H1 (cell line): ENCODE results near the gene HACD2. TPM values are rescaled to one million over a fixed set of nuclear protein-coding genes. Genes with fewer than 3 reads are reported as not detected.
A peak's percentile ranks its signal among the peaks of the same experiment; 100 is the strongest.

Experiments
- CTCF ChIA-PET: fragments of 300-600 bp; sonication (Branson Sonifier 250); formaldehyde crosslinking; loops from one replicate; lab custom pipeline; 2021; ENCODE audit not compliant: partially characterized antibody; lab: Charles Lee
- POLR2A ChIA-PET: fragments of 300-600 bp; sonication (Branson Sonifier 250); formaldehyde crosslinking; loops from one replicate; lab custom pipeline; 2021; ENCODE audit warnings: inconsistent platforms; ENCODE audit not compliant: partially characterized antibody; lab: Charles Lee
- DNase-seq, 2 experiments: peaks; one replicate each; pipeline versions ENCODE4 v3.0.0 to v3.0.0-alpha.2; 2010 to 2022; ENCODE audit warnings: low spot score in 2 of 2, low read depth in 1 of 2, mixed read lengths in 1 of 2
- FAIRE-seq: peaks from 2 replicates; lab custom pipeline; 2011; peaks lifted over from hg19 to GRCh38; lab: Jason Lieb, UNC
- H2AFZ ChIP-seq: 2 replicates; pipeline ENCODE4 v1.8.1; 2012; ENCODE audit warnings: low read length, inconsistent platforms
- H2AK5ac ChIP-seq: 2 replicates; pipeline ENCODE4 v1.6.1; 2013; ENCODE audit warnings: low read depth, low read length
- H2BK120ac ChIP-seq: replicated peaks from 2 replicates; pipeline ENCODE3; 2013; ENCODE audit warnings: low read depth, low read length, inconsistent platforms
- H2BK12ac ChIP-seq: 2 replicates; pipeline ENCODE4 v1.6.1; 2013; ENCODE audit warnings: low read depth, low read length
- H2BK15ac ChIP-seq: 2 replicates; pipeline ENCODE4 v1.6.1; 2013; ENCODE audit warnings: low read length
- H2BK20ac ChIP-seq: 2 replicates; pipeline ENCODE4 v1.6.1; 2013; ENCODE audit warnings: low read length
- H2BK5ac ChIP-seq: 2 replicates; pipeline ENCODE4 v1.6.1; 2013; ENCODE audit warnings: low read depth, low read length
- H3K14ac ChIP-seq: 2 replicates; pipeline ENCODE4 v1.6.1; 2013; ENCODE audit warnings: inconsistent platforms; ENCODE audit not compliant: insufficient read length
- H3K18ac ChIP-seq: 2 replicates; pipeline ENCODE4 v1.6.1; 2013; ENCODE audit warnings: low read length; ENCODE audit errors: extremely low read depth
- H3K23ac ChIP-seq: 2 replicates; pipeline ENCODE4 v1.6.1; 2013; ENCODE audit warnings: inconsistent platforms; ENCODE audit not compliant: insufficient read length
- H3K23me2 ChIP-seq: 2 replicates; pipeline ENCODE4 v1.6.1; 2013; ENCODE audit warnings: low read depth, low read length
- H3K27ac ChIP-seq: 2 replicates; pipeline ENCODE4 v1.6.1; 2011; ENCODE audit warnings: low read depth, low read length, inconsistent platforms
- H3K27me3 ChIP-seq, 4 experiments: replicated peaks in 1 of 4; 1 replicate in 1 of 4; 2 replicates in 3 of 4; pipeline versions ENCODE4 v1.6.1 to v1.8.1; 2011 to 2013; ENCODE audit warnings: low read length in 3 of 4, mild to moderate bottlenecking in 3 of 4, inconsistent platforms in 2 of 4, mixed read lengths in 2 of 4, moderate library complexity in 1 of 4; ENCODE audit not compliant: control insufficient read depth in 3 of 4, insufficient read depth in 3 of 4; ENCODE audit errors: extremely low read depth in 1 of 4
- H3K36me3 ChIP-seq, 4 experiments: 2 replicates each; pipeline versions ENCODE4 v1.6.1 to v1.8.1; 2011 to 2013; ENCODE audit warnings: mild to moderate bottlenecking in 4 of 4, low read length in 3 of 4, moderate library complexity in 2 of 4, control low read depth in 1 of 4, inconsistent platforms in 1 of 4; ENCODE audit not compliant: insufficient read depth in 4 of 4, control insufficient read depth in 2 of 4
- H3K4ac ChIP-seq: replicated peaks from 2 replicates; pipeline ENCODE3; 2013; ENCODE audit warnings: low read length, low read depth, mixed read lengths, inconsistent platforms; ENCODE audit not compliant: insufficient read length
- H3K4me1 ChIP-seq, 4 experiments: replicated peaks in 1 of 4; 1 replicate in 1 of 4; 2 replicates in 3 of 4; pipeline versions ENCODE4 v1.6.1 to v1.8.1; 2011 to 2013; ENCODE audit warnings: low read length in 3 of 4, inconsistent platforms in 2 of 4, mixed read lengths in 1 of 4; ENCODE audit not compliant: insufficient read depth in 4 of 4, control insufficient read depth in 3 of 4
- H3K4me2 ChIP-seq, 2 experiments: 2 replicates each; pipeline versions ENCODE4 v1.6.1 to v1.8.1; 2011 to 2013; ENCODE audit warnings: low read depth in 2 of 2, low read length in 2 of 2, control low read depth in 1 of 2, inconsistent platforms in 1 of 2, mild to moderate bottlenecking in 1 of 2; ENCODE audit not compliant: insufficient read depth in 1 of 2
- H3K4me3 ChIP-seq, 4 experiments: fragments of 200-600, 300-600 bp in 1 of 4; sonication (generic), shearing (Covaris generic), sonication (Bioruptor Twin) in 1 of 4; 2 replicates each; pipeline versions ENCODE4 v1.5.1 to v1.8.1; 2011 to 2016; ENCODE audit warnings: low read length in 4 of 4, low read depth in 3 of 4, control low read depth in 2 of 4, inconsistent platforms in 2 of 4, mild to moderate bottlenecking in 2 of 4, mixed read lengths in 1 of 4, moderate library complexity in 1 of 4; ENCODE audit not compliant: insufficient read depth in 2 of 4; ENCODE audit errors: extremely low read depth in 1 of 4
- H3K56ac ChIP-seq: replicated peaks from 2 replicates; pipeline ENCODE3; 2013; ENCODE audit warnings: low read depth, mild to moderate bottlenecking, mixed read lengths, low read length, inconsistent platforms; ENCODE audit not compliant: insufficient read length
- H3K79me1 ChIP-seq: 2 replicates; pipeline ENCODE4 v1.6.1; 2013; ENCODE audit warnings: low read depth, low read length, control low read depth
- H3K79me2 ChIP-seq, 2 experiments: 2 replicates each; pipeline versions ENCODE4 v1.6.1 to v1.8.1; 2012 to 2013; ENCODE audit warnings: low read length in 2 of 2, mild to moderate bottlenecking in 2 of 2, inconsistent platforms in 1 of 2; ENCODE audit not compliant: insufficient read depth in 2 of 2, control insufficient read depth in 1 of 2
- H3K9ac ChIP-seq, 4 experiments: replicated peaks in 1 of 4; 1 replicate in 1 of 4; 2 replicates in 3 of 4; pipeline versions ENCODE4 v1.6.1 to v1.8.1; 2011 to 2013; ENCODE audit warnings: low read depth in 3 of 4, low read length in 3 of 4, control low read depth in 2 of 4, mild to moderate bottlenecking in 2 of 4, moderate library complexity in 2 of 4, inconsistent platforms in 1 of 4; ENCODE audit errors: extremely low read depth in 1 of 4
- H3K9me3 ChIP-seq, 2 experiments: 2 replicates each; pipeline versions ENCODE4 v1.6.1 to v1.8.1; 2012 to 2013; ENCODE audit warnings: mild to moderate bottlenecking in 2 of 2, moderate library complexity in 2 of 2, control low read depth in 1 of 2, inconsistent platforms in 1 of 2, low read depth in 1 of 2, low read length in 1 of 2, mixed read lengths in 1 of 2; ENCODE audit not compliant: insufficient read depth in 2 of 2
- H4K20me1 ChIP-seq, 2 experiments: replicated peaks in 1 of 2; 2 replicates each; pipeline versions ENCODE3 to v1.8.1; 2011 to 2013; ENCODE audit warnings: inconsistent platforms in 2 of 2, low read length in 2 of 2, mild to moderate bottlenecking in 1 of 2; ENCODE audit not compliant: insufficient read depth in 2 of 2, control insufficient read depth in 1 of 2
- H4K5ac ChIP-seq: 2 replicates; pipeline ENCODE4 v1.6.1; 2013; ENCODE audit warnings: low read length, low read depth, mixed read lengths, inconsistent platforms; ENCODE audit not compliant: insufficient read length
- H4K8ac ChIP-seq: 2 replicates; pipeline ENCODE4 v1.8.0; 2013; ENCODE audit warnings: mild to moderate bottlenecking, moderate library complexity, low read length, inconsistent platforms; ENCODE audit not compliant: insufficient read depth; ENCODE audit errors: extremely low read depth
- H4K91ac ChIP-seq: replicated peaks from 2 replicates; pipeline ENCODE3; 2013; ENCODE audit warnings: low read length, mixed read lengths, inconsistent platforms; ENCODE audit not compliant: insufficient read length
- BCL11A ChIP-seq, 2 experiments: IDR thresholded peaks; one replicate each; pipeline ENCODE4 v1.6.1; 2011; ENCODE audit warnings: low read depth in 2 of 2, low read length in 2 of 2, mild to moderate bottlenecking in 2 of 2
- CBX5 ChIP-seq: fragments of 300-800, 300-1000 bp; sonication (generic); IDR thresholded peaks from 2 replicates; pipeline ENCODE4 v1.7.1; 2016; ENCODE audit warnings: antibody characterized with exemption, low read length, low read depth
- CREB1 ChIP-seq: IDR thresholded peaks from 2 replicates; pipeline ENCODE4 v1.6.1; 2012; ENCODE audit warnings: inconsistent platforms
- CTBP2 ChIP-seq: IDR thresholded peaks from 2 replicates; pipeline ENCODE4 v1.7.0; 2011; ENCODE audit warnings: borderline replicate concordance, mild to moderate bottlenecking, moderate library complexity, mixed read lengths, low read length; ENCODE audit not compliant: insufficient read depth, insufficient read length
- RBBP5 ChIP-seq: IDR thresholded peaks from 2 replicates; pipeline ENCODE4 v1.7.1; 2012; ENCODE audit warnings: low read depth, mild to moderate bottlenecking, inconsistent platforms, low read length, moderate library complexity, borderline replicate concordance
- SAP30 ChIP-seq: fragments of 300-600 bp; sonication (generic); IDR thresholded peaks from 2 replicates; pipeline ENCODE4 v1.7.1; 2012; ENCODE audit warnings: low read length, moderate library complexity, mild to moderate bottlenecking, inconsistent platforms; ENCODE audit not compliant: insufficient read depth, insufficient replicate concordance
- ZNF274 ChIP-seq: IDR thresholded peaks from 2 replicates; pipeline ENCODE4 v1.7.0; 2012; ENCODE audit warnings: low read length, borderline replicate concordance; ENCODE audit errors: extremely low read depth
- WGBS, 2 experiments: shearing (Covaris generic) in 1 of 2; methylation state at CpG; one replicate each; pipeline versions ENCODE4 v1.1.6 to v1.1.7; 2013 to 2015; ENCODE audit warnings: low lambda C conversion rate in 2 of 2, mixed read lengths in 2 of 2, inconsistent platforms in 1 of 2, low coverage in 1 of 2, missing lambda C conversion rate in 1 of 2; ENCODE audit not compliant: insufficient replicate concordance in 2 of 2, insufficient coverage in 1 of 2, insufficient read length in 1 of 2; ENCODE audit errors: extremely low coverage in 1 of 2, missing lambda C conversion rate in 1 of 2; 5-methylcytosine and 5-hydroxymethylcytosine counted together
- polyA plus RNA-seq, 7 experiments: library from polyadenylated mRNA; depleted of rRNA in 3 of 7; stranded (reverse) in 5 of 7; unstranded in 2 of 7; fragments of >200 nt in 5 of 7; fragments of 200-250 nt in 2 of 7; gene quantifications; 1 replicate in 5 of 7; 2 replicates in 1 of 7; 4 replicates in 1 of 7; pipeline versions ENCODE4 v1.2.1 to v1.2.3, GENCODE V29; 2011 to 2013; ENCODE audit warnings: missing spikeins in 2 of 7, mixed read lengths in 2 of 7
- total RNA-seq: library from RNA; stranded (reverse); fragmentation: NEBNext Ultra II Directional; extraction: Animal tissue kit (Norgen Biotek cat#: 25700); gene quantifications from 2 replicates; pipeline ENCODE4 v1.2.1, GENCODE V29; 2021

Gene HACD2
- total and polyA plus RNA-seq, 2 of the 8 experiments (the other 6 are each of a cell fraction or from before 2014, with no cell fraction given), result 24.9 to 31.2 TPM

GRCh38 chr3:123634149-123635051, 49.5 kb upstream of the HACD2 start:
- Histone ChIP-seq H3K4me3 (peak overlapping the region in 1 of 4 experiments; percentile 2; a peak in 1 of 8 replicates), H3K4ac (peak overlapping the region; percentile 65), H3K36me3 (no peaks in the 10 kb centered on the region), H3K9me3 (no peaks in the 10 kb centered on the region), H4K5ac (no peak overlapping the region), H3K56ac (no peak overlapping the region), H3K9ac (no peak overlapping the region; a peak in 1 of 7 replicates), H2BK20ac (0 out of 2 replicates have a peak overlapping the region, but pooled peaks have one; percentile 90), H3K79me1 (no peaks in the 10 kb centered on the region; the same call in 1 of the 2 replicates), H2BK12ac (peak overlapping the region; percentile 87; the same call in 1 of the 2 replicates), H4K8ac (peak overlapping the region; percentile 68; the same call in 1 of the 2 replicates), H3K4me1 (peaks cover 3 to 29% (median 16%) of the 10 kb centered on the region in 4 experiments), H3K23me2 (0 out of 2 replicates have a peak, but pooled peaks cover 2% of the 10 kb centered on the region), H2BK5ac (peak overlapping the region; percentile 56), H3K27me3 (no peaks in the 10 kb centered on the region), H3K23ac (no peak overlapping the region), H2BK120ac (no peak overlapping the region), H4K91ac (peak overlapping the region; percentile 6), H3K14ac (no peak overlapping the region), H3K27ac (peak overlapping the region; percentile 60; the same call in 1 of the 2 replicates), H3K18ac (no peak overlapping the region; the same call in 1 of the 2 replicates), H3K4me2 (no peak overlapping the region; a peak in 1 of 4 replicates), H3K79me2 (no peaks in the 10 kb centered on the region), H4K20me1 (no peaks in the 10 kb centered on the region), H2BK15ac (0 out of 2 replicates have a peak overlapping the region, but pooled peaks have one; percentile 61), H2AK5ac (0 out of 2 replicates have a peak overlapping the region, but pooled peaks have one; percentile 75), H2AFZ (no peak overlapping the region)
- POLR2A ChIA-PET, result interaction anchor here (1.0 kb wide), 2 partner anchors 10 to 18 kb away, joined by 3 read pairs; no protein-coding TSS in a partner anchor
- CTCF ChIA-PET, result interaction anchor here (0.8 to 5.1 kb wide), 6 partner anchors 7 to 84 kb away, joined by 3 to 50 read pairs (median 3); no protein-coding TSS in a partner anchor
- FAIRE-seq (no peak), DNase-seq (no peak)
- WGBS, 2 experiments, result 87% methylated on average over 15 of the region's 15 CpGs; no CpG with 5 or more reads in 1 of the 2 experiments
- TF ChIP-seq SAP30 (no peak), CREB1 (no peak), ZNF274 (no peak), RBBP5 (no peak), CBX5 (no peak), BCL11A (IDR thresholded peaks at IDR 0.05; ENCODE audit: low read depth in 2 of 2, low read length in 2 of 2) (no peak), CTBP2 (no peak)
